Vagina (tissue), 2 donors: Measurements from ENCODE around the gene NMBR.

Experiments
- POLR2A ChIP-seq, 2 donors: fragments of 450-650 bp; IDR thresholded peaks; one replicate each; pipeline ENCODE4 v1.6.1; 2017; ENCODE audit warnings: antibody characterized with exemption in 2 of 2, mild to moderate bottlenecking in 2 of 2, moderate library complexity in 2 of 2
- TF ChIP-seq, protein P1 (sequence below), 3 experiments: fragments of 450-650 bp in 2 of 3; fragments of 200-600 bp in 1 of 3; sonication (generic) in 1 of 3; IDR thresholded peaks; one replicate each; pipeline ENCODE4 v1.5.1; 2017 to 2019; ENCODE audit warnings: antibody characterized with exemption in 3 of 3, mild to moderate bottlenecking in 2 of 3, moderate library complexity in 2 of 3

DNA sequence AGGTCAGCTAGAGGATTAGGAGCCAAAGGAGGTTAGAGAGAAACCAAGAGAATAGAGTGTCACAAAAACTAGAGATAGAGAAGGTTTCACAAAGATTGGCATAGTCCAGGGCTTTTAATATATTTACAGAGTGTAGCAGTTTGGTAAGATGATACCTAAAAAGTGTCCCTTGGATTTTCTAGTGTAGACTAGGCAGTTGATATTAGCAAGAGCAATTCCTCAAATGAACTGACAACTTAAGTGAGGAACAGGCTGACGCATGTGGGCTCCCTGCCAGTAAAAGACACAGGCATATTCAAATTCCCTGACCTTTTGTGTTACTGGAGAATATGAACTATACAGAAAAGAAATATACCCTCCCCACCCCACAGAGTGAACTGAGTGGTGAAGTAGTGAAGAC lies 40.3 kb upstream of the NMBR start:
- TF ChIP-seq, protein P1, sequence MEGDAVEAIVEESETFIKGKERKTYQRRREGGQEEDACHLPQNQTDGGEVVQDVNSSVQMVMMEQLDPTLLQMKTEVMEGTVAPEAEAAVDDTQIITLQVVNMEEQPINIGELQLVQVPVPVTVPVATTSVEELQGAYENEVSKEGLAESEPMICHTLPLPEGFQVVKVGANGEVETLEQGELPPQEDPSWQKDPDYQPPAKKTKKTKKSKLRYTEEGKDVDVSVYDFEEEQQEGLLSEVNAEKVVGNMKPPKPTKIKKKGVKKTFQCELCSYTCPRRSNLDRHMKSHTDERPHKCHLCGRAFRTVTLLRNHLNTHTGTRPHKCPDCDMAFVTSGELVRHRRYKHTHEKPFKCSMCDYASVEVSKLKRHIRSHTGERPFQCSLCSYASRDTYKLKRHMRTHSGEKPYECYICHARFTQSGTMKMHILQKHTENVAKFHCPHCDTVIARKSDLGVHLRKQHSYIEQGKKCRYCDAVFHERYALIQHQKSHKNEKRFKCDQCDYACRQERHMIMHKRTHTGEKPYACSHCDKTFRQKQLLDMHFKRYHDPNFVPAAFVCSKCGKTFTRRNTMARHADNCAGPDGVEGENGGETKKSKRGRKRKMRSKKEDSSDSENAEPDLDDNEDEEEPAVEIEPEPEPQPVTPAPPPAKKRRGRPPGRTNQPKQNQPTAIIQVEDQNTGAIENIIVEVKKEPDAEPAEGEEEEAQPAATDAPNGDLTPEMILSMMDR (IDR thresholded peaks at IDR 0.05) = no peak
- TF ChIP-seq POLR2A (IDR thresholded peaks at IDR 0.05) = no peak
